SU-DHL-6 (cell line): ENCODE measurements around the gene RBM19.

ENCODE experiments used
- H2AFZ ChIP-seq: fragments of 200-600 bp; sonication (generic); 2 replicates; pipeline ENCODE4 v1.6.1; 2014; ENCODE audit warnings: low read depth, mild to moderate bottlenecking, moderate library complexity, mixed read lengths, antibody characterized with exemption, low read length; ENCODE audit not compliant: severe bottlenecking
- H3F3A ChIP-seq: fragments of 200-600 bp; shearing (Covaris generic); 2 replicates; pipeline ENCODE4 v1.6.0; 2016; ENCODE audit warnings: antibody characterized with exemption, mild to moderate bottlenecking; ENCODE audit not compliant: insufficient read depth
- H3K27ac ChIP-seq: fragments of 200-600 bp; sonication (generic); 2 replicates; pipeline ENCODE4 v1.5.1; 2016; ENCODE audit warnings: low read depth, mild to moderate bottlenecking, low read length, moderate library complexity, mixed read lengths
- H3K27me3 ChIP-seq: fragments of 200-600 bp; sonication (generic), shearing (Covaris generic); 2 replicates; pipeline ENCODE4 v1.6.0; 2014; ENCODE audit warnings: mild to moderate bottlenecking, low read length
- H3K36me3 ChIP-seq: fragments of 200-600 bp; sonication (generic); 2 replicates; pipeline ENCODE4 v1.6.1; 2014; ENCODE audit warnings: mild to moderate bottlenecking, low read length, mixed read lengths
- H3K4me2 ChIP-seq: fragments of 300-600, 200-600 bp; shearing (Covaris generic), sonication (generic); 2 replicates; pipeline ENCODE4 v1.6.0; 2014; ENCODE audit warnings: low read length, low read depth, mild to moderate bottlenecking; ENCODE audit not compliant: poor library complexity, severe bottlenecking
- H3K4me3 ChIP-seq: fragments of 200-600 bp; sonication (generic); 2 replicates; pipeline ENCODE4 v1.5.1; 2014; ENCODE audit warnings: antibody characterized with exemption, low read length, mild to moderate bottlenecking, mixed read lengths; ENCODE audit not compliant: insufficient read depth, poor library complexity, severe bottlenecking
- H3K79me2 ChIP-seq: fragments of 200-600 bp; sonication (generic); 2 replicates; pipeline ENCODE4 v1.6.1; 2014; ENCODE audit warnings: mild to moderate bottlenecking, low read length, moderate library complexity; ENCODE audit not compliant: insufficient read depth
- H3K9ac ChIP-seq: fragments of 200-600 bp; sonication (generic); 2 replicates; pipeline ENCODE4 v1.7.0; 2014; ENCODE audit warnings: mild to moderate bottlenecking, low read length
- H3K9me2 ChIP-seq: fragments of 200-600 bp; sonication (generic); replicated peaks from 2 replicates; pipeline ENCODE4 v1.6.1; 2014; ENCODE audit warnings: low read length; ENCODE audit not compliant: insufficient read depth
- H3K9me3 ChIP-seq: fragments of 200-600 bp; sonication (generic); 2 replicates; pipeline ENCODE4 v1.6.1; 2014; ENCODE audit warnings: low read length, mixed read lengths; ENCODE audit not compliant: insufficient read depth
- H4K20me1 ChIP-seq: fragments of 200-600 bp; sonication (generic); 2 replicates; pipeline ENCODE4 v1.6.1; 2014; ENCODE audit warnings: low read depth, mild to moderate bottlenecking, antibody characterized with exemption, low read length, moderate library complexity, mixed read lengths
- CTCF ChIP-seq: fragments of 200-600 bp; sonication (generic); IDR thresholded peaks from one replicate; pipeline ENCODE4 v1.5.1; 2017; ENCODE audit warnings: antibody characterized with exemption, mild to moderate bottlenecking, low read length, moderate library complexity; ENCODE audit not compliant: insufficient read depth, poor library complexity, severe bottlenecking
- EZH2phosphoT487 ChIP-seq: fragments of 200-600 bp; sonication (generic), shearing (Covaris generic); conservative IDR thresholded peaks from 2 replicates; pipeline ENCODE4 v1.6.1; 2018; ENCODE audit warnings: mild to moderate bottlenecking, antibody characterized with exemption, low read length, moderate library complexity, mixed read lengths

RBM19 gene

GRCh38 chr12:113887906-113888305 is 78.2 kb downstream of the RBM19 start:
- Histone ChIP-seq H3K4me3 (no peak overlapping the region), H3K9me2 (no peaks in the 10 kb centered on the region), H3K27ac (no peak overlapping the region), H3F3A (no peaks in the 10 kb centered on the region), H4K20me1 (no peaks in the 10 kb centered on the region), H3K27me3 (no peaks in the 10 kb centered on the region), H3K9ac (no peak overlapping the region), H3K4me2 (no peak overlapping the region), H2AFZ (no peak overlapping the region), H3K79me2 (no peaks in the 10 kb centered on the region), H3K36me3 (no peaks in the 10 kb centered on the region), H3K9me3 (no peaks in the 10 kb centered on the region)
- TF ChIP-seq EZH2phosphoT487: no peak
- TF ChIP-seq CTCF: no peak

DNA sequence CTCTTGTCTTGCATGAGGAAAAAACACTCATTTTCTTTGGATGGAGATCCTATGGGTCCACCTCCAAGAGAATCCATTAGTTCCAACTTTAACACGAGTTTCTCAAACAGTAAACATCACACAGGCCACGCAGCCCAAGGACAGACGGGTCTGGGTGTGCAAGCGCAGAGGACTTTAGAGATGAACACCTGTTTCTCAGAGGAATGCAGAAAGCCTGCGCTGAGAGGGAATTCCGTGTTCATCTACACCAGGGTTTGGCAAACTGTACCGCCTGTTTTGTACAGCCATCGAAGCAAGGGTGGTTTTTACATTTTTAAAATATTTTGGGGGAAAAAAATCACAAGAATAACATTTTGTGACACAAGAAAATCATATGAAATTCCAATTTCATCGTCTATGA is 79.4 kb downstream of the RBM19 start:
- H3K9ac ChIP-seq: no peak overlapping the region
- H3K27ac ChIP-seq: no peak overlapping the region
- no peak overlapping the region for H3K4me2 ChIP-seq
- no peaks in the 10 kb centered on the region for H3F3A ChIP-seq
- no peaks in the 10 kb centered on the region for H3K27me3 ChIP-seq
- H3K79me2 ChIP-seq: no peaks in the 10 kb centered on the region
- no peaks in the 10 kb centered on the region for H3K36me3 ChIP-seq
- no peak overlapping the region for H2AFZ ChIP-seq
- no peaks in the 10 kb centered on the region for H3K9me2 ChIP-seq
- no peaks in the 10 kb centered on the region for H4K20me1 ChIP-seq
- H3K9me3 ChIP-seq: no peaks in the 10 kb centered on the region
- H3K4me3 ChIP-seq: no peak overlapping the region
- no peak for TF ChIP-seq CTCF
- TF ChIP-seq EZH2phosphoT487: no peak

DNA sequence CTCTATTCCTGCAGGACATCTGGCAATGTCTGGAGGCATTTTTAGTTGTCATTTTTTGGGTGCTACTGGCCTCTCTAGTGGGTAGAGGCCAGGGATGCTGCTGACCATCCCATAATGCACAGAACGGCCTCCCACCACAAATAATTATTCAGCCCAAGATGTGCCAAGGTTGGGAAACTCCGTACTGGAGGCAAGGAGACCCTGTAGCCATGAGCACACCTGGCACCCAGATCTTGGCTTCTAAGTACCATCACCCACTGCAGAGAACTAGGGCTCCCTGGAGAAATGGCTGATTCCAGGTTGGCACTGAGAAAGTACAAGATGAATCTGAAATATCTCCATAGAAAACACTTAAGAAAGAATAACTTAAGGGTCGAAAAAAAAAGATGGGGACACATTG is 81.7 kb downstream of the RBM19 start:
- Histone ChIP-seq H3K4me3 (no peak overlapping the region), H3K4me2 (no peak overlapping the region), H3K79me2 (no peaks in the 10 kb centered on the region), H3K9me2 (no peaks in the 10 kb centered on the region), H3K27ac (no peak overlapping the region), H4K20me1 (no peaks in the 10 kb centered on the region), H2AFZ (no peak overlapping the region), H3K9ac (no peak overlapping the region), H3F3A (no peaks in the 10 kb centered on the region), H3K27me3 (no peaks in the 10 kb centered on the region), H3K36me3 (no peaks in the 10 kb centered on the region), H3K9me3 (no peaks in the 10 kb centered on the region)
- TF ChIP-seq CTCF (no peak), EZH2phosphoT487 (no peak)

GRCh38 chr12:113882690-113883089 is 83.4 kb downstream of the RBM19 start:
- Histone ChIP-seq H3K4me2 (no peak overlapping the region), H3K9me2 (no peaks in the 10 kb centered on the region), H3K9ac (no peak overlapping the region), H3K27me3 (no peaks in the 10 kb centered on the region), H3K4me3 (no peak overlapping the region), H3K36me3 (no peaks in the 10 kb centered on the region), H3K27ac (no peak overlapping the region), H2AFZ (no peak overlapping the region), H3K9me3 (no peaks in the 10 kb centered on the region), H4K20me1 (no peaks in the 10 kb centered on the region), H3K79me2 (no peaks in the 10 kb centered on the region), H3F3A (no peaks in the 10 kb centered on the region)
- TF ChIP-seq CTCF: no peak
- TF ChIP-seq EZH2phosphoT487: no peak
